H1 (cell line): Measurements from ENCODE around the gene DRGX. TPM values are rescaled to one million over a fixed set of nuclear protein-coding genes. Genes with fewer than 3 reads are reported as not detected.

Experiments used
- polyA plus RNA-seq, 7 experiments: library from polyadenylated mRNA; depleted of rRNA in 3 of 7; stranded (reverse) in 5 of 7; unstranded in 2 of 7; fragments of >200 nt in 5 of 7; fragments of 200-250 nt in 2 of 7; gene quantifications; 1 replicate in 5 of 7; 2 replicates in 1 of 7; 4 replicates in 1 of 7; pipeline versions ENCODE4 v1.2.1 to v1.2.3, GENCODE V29; 2011 to 2013; ENCODE audit warnings: missing spikeins in 2 of 7, mixed read lengths in 2 of 7
- total RNA-seq: library from RNA; stranded (reverse); fragmentation: NEBNext Ultra II Directional; extraction: Animal tissue kit (Norgen Biotek cat#: 25700); gene quantifications from 2 replicates; pipeline ENCODE4 v1.2.1, GENCODE V29; 2021

The DRGX gene
- total and polyA plus RNA-seq, 2 of the 8 experiments (the other 6 are each of a cell fraction or from before 2014, with no cell fraction given): not detected

Other genes starting within 250 kb of the DRGX start
- not detected in 2 replicates for gene TMEM273, start 207.7 kb downstream of the DRGX start, total RNA-seq
- not detected in 2 replicates for gene TMEM273, start 207.7 kb downstream of the DRGX start, polyA plus RNA-seq (2011; rRNA removed)
- not detected in 2 replicates for gene C10orf71, start 96.9 kb downstream of the DRGX start, total RNA-seq
- not detected in 2 replicates for gene C10orf71, start 96.9 kb downstream of the DRGX start, polyA plus RNA-seq (2011; rRNA removed)
- gene ERCC6, start 143.0 kb upstream of the DRGX start, total RNA-seq: 11.9 and 15.8 TPM in 2 replicates
- gene ERCC6, start 143.0 kb upstream of the DRGX start, polyA plus RNA-seq (2011; rRNA removed): 3.9 and 4.1 TPM in 2 replicates
- gene SLC18A3, start 214.2 kb upstream of the DRGX start, total RNA-seq: 0.13 TPM in 1 of 2 replicates, not detected in the other
- gene SLC18A3, start 214.2 kb upstream of the DRGX start, polyA plus RNA-seq (2011; rRNA removed): 0.17 and 0.28 TPM in 2 replicates
- gene CHAT, start 217.9 kb upstream of the DRGX start, total RNA-seq: not detected in 2 replicates
- gene CHAT, start 217.9 kb upstream of the DRGX start, polyA plus RNA-seq (2011; rRNA removed): not detected in 2 replicates